ENCODE results near the gene KMO. TPM values are rescaled to one million over a fixed set of nuclear protein-coding genes. Genes with fewer than 3 reads are reported as not detected.

KMO gene
- total and polyA plus RNA-seq, 12 donors = 0.41 to 3.6 (median 1.6) TPM

GRCh38 chr1:241590719-241591118, 58.5 kb downstream of the KMO start:
- Histone ChIP-seq H3K4me1 (replicated peaks in 1 of 2) (peaks cover 0 to 17% of the 10 kb centered on the region in 2 donors), H3K27me3 (no peaks in the 10 kb centered on the region), H3K27ac (no peak overlapping the region), H3K9me3 (replicated peaks in 1 of 3) (no peaks in the 10 kb centered on the region), H3K36me3 (replicated peaks in 1 of 2) (no peaks in the 10 kb centered on the region), H3K4me3 (no peak overlapping the region)
- 66 to 79% (median 77%) methylated on average over 4 of the region's 4 CpGs for WGBS, 4 donors
- no peak for DNase-seq
- TF ChIP-seq POLR2A (IDR thresholded peaks at IDR 0.05) (no peak), CTCF (IDR thresholded peaks at IDR 0.05) (no peak)
- intact Hi-C loops (cut with DNase I) = no loop called here

GRCh38 chr1:241591317-241591716, 59.1 kb downstream of the KMO start:
- Histone ChIP-seq H3K9me3 (replicated peaks in 1 of 3) (no peaks in the 10 kb centered on the region), H3K27me3 (no peaks in the 10 kb centered on the region), H3K4me3 (no peak overlapping the region), H3K27ac (peak overlapping the region in 1 of 5 donors; percentile 64), H3K4me1 (replicated peaks in 1 of 2) (peaks cover 0 to 16% of the 10 kb centered on the region in 2 donors), H3K36me3 (replicated peaks in 1 of 2) (no peaks in the 10 kb centered on the region)
- intact Hi-C loops (cut with DNase I) = no loop called here
- peak in 2 of 7 donors; percentile 17 to 49 for DNase-seq
- TF ChIP-seq CTCF (IDR thresholded peaks at IDR 0.05) (no peak), POLR2A (IDR thresholded peaks at IDR 0.05) (no peak)

DNA sequence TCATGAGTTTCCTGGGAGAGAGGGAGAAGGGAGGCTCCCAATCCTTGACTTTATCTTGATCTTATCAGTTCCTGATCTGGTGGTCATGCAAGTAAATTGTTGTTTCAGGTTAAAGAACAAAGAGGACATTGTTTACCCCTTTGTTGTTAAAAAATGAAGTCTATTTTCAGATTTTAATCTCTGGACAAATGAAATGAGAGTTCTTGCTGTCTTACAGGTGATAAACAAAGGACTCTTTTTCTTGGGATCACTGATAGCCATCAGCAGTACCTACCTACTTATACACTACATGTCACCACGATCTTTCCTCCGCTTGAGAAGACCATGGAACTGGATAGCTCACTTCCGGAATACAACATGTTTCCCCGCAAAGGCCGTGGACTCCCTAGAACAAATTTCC, 59.6 kb downstream of the KMO start:
- intact Hi-C loops (cut with DNase I) = no loop called here
- 75 to 96% (median 84%) methylated on average over 5 of the region's 5 CpGs for WGBS, 4 donors
- no peak for DNase-seq
- Histone ChIP-seq H3K4me1 (replicated peaks in 1 of 2) (peaks cover 0 to 11% of the 10 kb centered on the region in 2 donors), H3K27me3 (no peaks in the 10 kb centered on the region), H3K9me3 (replicated peaks in 1 of 3) (no peaks in the 10 kb centered on the region), H3K4me3 (no peak overlapping the region), H3K27ac (peak overlapping the region in 1 of 5 donors; percentile 64), H3K36me3 (replicated peaks in 1 of 2) (no peaks in the 10 kb centered on the region)
- TF ChIP-seq POLR2A (IDR thresholded peaks at IDR 0.05) (no peak), CTCF (IDR thresholded peaks at IDR 0.05) (no peak)

- intact Hi-C loops (cut with DNase I) = no loop called here
- Histone ChIP-seq H3K4me3 (no peak overlapping the region), H3K27ac (peak overlapping the region in 4 of 5 donors; percentile 26 to 64 (median 38)), H3K4me1 (replicated peaks in 1 of 2) (peaks cover 0 to 11% of the 10 kb centered on the region in 2 donors), H3K9me3 (replicated peaks in 1 of 3) (no peaks in the 10 kb centered on the region), H3K36me3 (replicated peaks in 1 of 2) (no peaks in the 10 kb centered on the region), H3K27me3 (no peaks in the 10 kb centered on the region)
- WGBS, 4 donors = 73 to 83% (median 79%) methylated on average over 3 of the region's 3 CpGs
- no peak for DNase-seq
- TF ChIP-seq POLR2A (IDR thresholded peaks at IDR 0.05) (no peak), CTCF (IDR thresholded peaks at IDR 0.05) (no peak)
These were observed 60.2 kb downstream of the KMO start for GRCh38 chr1:241592273-241592958.

All from adrenal gland (tissue), 12 donors.